Activated CD8-positive, alpha-beta memory T cell treated with anti-CD3 and anti-CD28 coated beads for 36 hours (primary cell): ENCODE data around the gene AMZ2. TPM values are rescaled to one million over a fixed set of nuclear protein-coding genes. Genes with fewer than 3 reads are reported as not detected.
"Not testable (repeated sequence)": the region's sequence is repeated elsewhere in the genome, so short reads cannot be mapped to it uniquely, and the experiment has no call there.

Experiments
- CTCF ChIA-PET: fragments of 350-600 bp; sonication (Branson Sonifier 250); formaldehyde crosslinking; loops from one replicate; lab custom pipeline; 2021; ENCODE audit warnings: antibody characterized with exemption; lab: Charles Lee
- POLR2A ChIA-PET: fragments of 350-600 bp; sonication (Branson Sonifier 250); formaldehyde crosslinking; loops from one replicate; lab custom pipeline; 2021; ENCODE audit warnings: antibody characterized with exemption; lab: Charles Lee
- total RNA-seq, 2 experiments: library from RNA; stranded (reverse); gene quantifications; one replicate each; pipeline ENCODE4 v1.2.3, GENCODE V29; 2021

AMZ2 gene, protein sequence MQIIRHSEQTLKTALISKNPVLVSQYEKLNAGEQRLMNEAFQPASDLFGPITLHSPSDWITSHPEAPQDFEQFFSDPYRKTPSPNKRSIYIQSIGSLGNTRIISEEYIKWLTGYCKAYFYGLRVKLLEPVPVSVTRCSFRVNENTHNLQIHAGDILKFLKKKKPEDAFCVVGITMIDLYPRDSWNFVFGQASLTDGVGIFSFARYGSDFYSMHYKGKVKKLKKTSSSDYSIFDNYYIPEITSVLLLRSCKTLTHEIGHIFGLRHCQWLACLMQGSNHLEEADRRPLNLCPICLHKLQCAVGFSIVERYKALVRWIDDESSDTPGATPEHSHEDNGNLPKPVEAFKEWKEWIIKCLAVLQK
- 100 to 1,000 TPM; 118 to 121 TPM for total RNA-seq

GRCh38 chr17:68247445-68248198 lies at the start of gene AMZ2:
Gene AMZ2 (plus strand): TSS chr17:68248043. CDS start chr17:68250188, 2,145 bp downstream.
- POLR2A ChIA-PET, result interaction anchor here (0.6 to 4.0 kb wide), 19 partner anchors 11 to 884 kb away, joined by 3 to 70 read pairs (median 5); partner anchors contain the start of genes ARSG, KPNA2, SLC16A6 and WIPI1

GRCh38 chr17:68198931-68199836 lies 48.7 kb upstream of the AMZ2 start:
- ChIA-PET POLR2A (interaction anchor here (2.4 kb wide), 1 partner anchor 17 kb away, joined by 16 read pairs; no protein-coding TSS in a partner anchor), CTCF (interaction anchor here (1.0 to 3.5 kb wide), 14 partner anchors 9 to 266 kb away, joined by 3 to 31 read pairs (median 5); partner anchors contain the start of gene AMZ2)

More at GRCh38 chr17:68247445-68248198, at the start of gene AMZ2:
- CTCF ChIA-PET, result interaction anchor here (0.6 to 3.4 kb wide), 17 partner anchors 8 to 598 kb away, joined by 3 to 15 read pairs (median 4); no protein-coding TSS in a partner anchor

DNA sequence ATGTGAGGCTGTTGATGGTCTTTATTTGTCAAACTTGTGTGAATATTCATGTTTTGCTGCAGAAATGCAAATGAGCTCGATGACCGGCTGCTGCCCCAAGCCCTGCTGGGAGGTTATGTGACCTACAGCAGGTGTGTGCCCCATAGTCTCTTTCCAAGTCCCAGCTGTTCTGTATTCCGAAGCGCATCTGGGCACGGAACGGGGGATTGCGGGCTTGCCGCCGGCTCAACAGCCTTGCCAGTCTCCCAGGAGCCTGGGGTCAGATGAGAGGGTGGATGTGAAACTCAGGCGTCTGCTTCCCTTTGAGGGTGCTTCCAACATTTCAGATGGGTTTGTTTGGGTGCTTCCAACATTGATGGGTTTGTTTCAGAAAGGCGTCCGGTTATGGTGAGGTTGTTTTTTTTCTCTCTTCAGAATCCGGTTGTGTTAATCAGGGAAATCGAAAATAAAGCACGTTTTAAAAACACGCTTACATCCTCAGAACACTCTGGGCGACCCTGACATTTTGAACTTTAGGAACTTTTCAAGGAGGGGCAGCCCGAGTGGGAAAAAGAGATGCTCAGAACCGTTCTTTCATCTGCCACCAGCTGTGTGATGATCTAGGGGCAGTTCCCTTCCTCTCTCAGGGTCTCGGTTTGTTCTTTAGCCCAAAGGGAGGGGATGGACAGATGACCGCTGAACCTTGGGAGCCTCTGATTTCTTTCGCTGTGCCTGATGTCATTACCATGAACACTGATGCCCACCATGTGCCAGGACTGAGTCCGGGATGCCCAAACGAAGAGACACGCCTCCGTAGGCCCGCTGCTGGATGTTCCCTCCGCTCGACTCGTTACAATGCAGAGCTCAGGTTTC lies 47.8 kb upstream of the AMZ2 start:
- ChIA-PET POLR2A (interaction anchor here (0.6 to 2.4 kb wide), 3 partner anchors 18 to 238 kb away, joined by 3 to 16 read pairs (median 5); no protein-coding TSS in a partner anchor), CTCF (interaction anchor here (0.8 to 3.5 kb wide), 21 partner anchors 8 to 265 kb away, joined by 3 to 31 read pairs (median 4); partner anchors contain the start of gene AMZ2)

- ChIA-PET CTCF (interaction anchor here (0.6 to 3.5 kb wide), 22 partner anchors 8 to 265 kb away, joined by 3 to 31 read pairs (median 4); partner anchors contain the start of gene AMZ2), POLR2A (interaction anchor here (1.1 to 2.4 kb wide), 2 partner anchors 19 to 55 kb away, joined by 3 to 16 read pairs; no protein-coding TSS in a partner anchor)
Observed at GRCh38 chr17:68200689-68201417, 47.0 kb upstream of the AMZ2 start.

- CTCF ChIA-PET, result interaction anchor here (0.6 to 3.5 kb wide), 15 partner anchors 9 to 253 kb away, joined by 3 to 31 read pairs (median 4); partner anchors contain the start of gene AMZ2
- POLR2A ChIA-PET, result not testable (repeated sequence)
Observed at GRCh38 chr17:68201418-68201771, 46.4 kb upstream of the AMZ2 start.

GRCh38 chr17:68202321-68202720 lies 45.5 kb upstream of the AMZ2 start:
- CTCF ChIA-PET, POLR2A ChIA-PET: not testable (repeated sequence)

- POLR2A ChIA-PET, result interaction anchor here (0.9 to 3.4 kb wide), 5 partner anchors 21 to 88 kb away, joined by 3 to 24 read pairs (median 8); partner anchors contain the start of gene AMZ2
Observed at GRCh38 chr17:68204736-68205135, 43.1 kb upstream of the AMZ2 start.

DNA sequence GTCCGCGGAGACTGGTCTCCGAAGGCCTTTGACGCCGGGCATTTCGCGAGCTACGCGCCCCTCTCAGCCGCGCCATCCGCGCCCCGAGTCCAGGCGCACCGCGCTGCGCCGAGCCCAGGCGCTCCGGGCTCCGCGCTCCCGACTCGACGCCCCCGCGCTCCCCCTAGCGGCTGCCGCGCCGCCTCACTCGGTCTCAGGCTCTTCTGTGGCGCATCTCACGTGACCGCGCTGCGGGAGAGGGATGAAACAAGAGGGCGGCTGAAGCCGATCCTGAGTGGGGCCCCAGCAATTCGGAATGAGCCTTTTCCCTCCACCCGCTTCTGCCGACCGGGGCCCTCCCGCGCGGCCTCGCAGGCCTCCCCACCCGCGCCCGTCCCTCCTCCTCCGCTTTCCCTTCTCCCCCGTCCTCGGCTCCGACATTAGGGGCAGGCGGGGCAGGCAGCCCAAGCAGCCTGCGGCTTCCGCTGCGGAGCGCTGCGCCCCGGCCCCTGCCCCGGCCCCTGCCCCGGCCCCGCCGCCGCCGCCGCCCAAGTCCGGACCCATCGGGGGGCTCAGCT lies 42.5 kb upstream of the AMZ2 start:
- ChIA-PET POLR2A (interaction anchor here (0.9 to 3.4 kb wide), 9 partner anchors 22 to 254 kb away, joined by 3 to 24 read pairs (median 4); partner anchors contain the start of genes AMZ2, ARSG and SLC16A6), CTCF (interaction anchor here (1.1 to 2.4 kb wide), 9 partner anchors 14 to 46 kb away, joined by 3 to 13 read pairs (median 4); partner anchors contain the start of gene AMZ2)

More at GRCh38 chr17:68204736-68205135, 43.1 kb upstream of the AMZ2 start:
- CTCF ChIA-PET, result interaction anchor here (1.1 to 2.4 kb wide), 8 partner anchors 15 to 46 kb away, joined by 3 to 13 read pairs (median 4); partner anchors contain the start of gene AMZ2

DNA sequence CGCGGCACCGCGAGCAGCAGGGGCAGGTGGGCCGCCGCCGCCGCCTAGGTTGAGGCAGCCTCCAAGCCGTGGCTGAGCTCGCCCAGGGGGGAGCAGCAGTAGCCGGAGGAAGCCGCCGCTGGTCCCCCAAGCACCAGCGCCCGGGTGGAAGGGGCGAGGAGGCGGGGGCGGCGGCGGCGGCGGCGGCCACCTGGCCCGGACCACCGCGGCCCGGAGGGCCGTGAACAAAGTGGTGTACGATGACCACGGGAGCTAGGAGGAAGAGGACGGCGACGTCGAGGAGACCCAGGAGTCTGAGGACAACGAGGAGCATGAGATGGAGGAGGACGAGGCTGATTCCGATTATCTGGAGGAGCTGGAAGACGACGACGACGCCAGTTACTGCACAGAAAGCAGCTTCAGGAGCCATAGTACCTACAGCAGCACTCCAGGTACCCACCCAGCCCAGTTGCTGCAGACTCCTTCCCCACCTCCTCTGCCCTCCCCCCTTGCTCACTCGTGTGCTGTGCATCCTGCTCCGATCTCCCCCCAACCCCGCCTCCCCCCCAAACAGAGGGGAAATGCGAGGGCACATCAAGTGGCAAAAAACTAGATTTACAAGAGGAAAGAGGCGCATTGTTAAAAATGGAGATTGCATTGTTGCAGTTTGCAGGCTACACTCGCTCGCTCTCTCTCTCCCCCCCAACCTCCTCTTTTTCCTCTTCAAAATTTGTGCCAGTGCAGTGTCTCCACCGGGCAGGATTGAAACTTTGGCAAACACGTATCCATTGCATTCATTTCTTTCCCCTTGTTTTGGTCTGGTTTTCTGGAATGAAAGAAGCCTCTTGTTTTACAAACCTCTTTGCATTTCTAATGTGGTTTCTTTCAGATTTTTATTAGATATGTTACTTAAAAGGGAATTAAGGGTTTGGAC lies 41.8 kb upstream of the AMZ2 start:
- ChIA-PET POLR2A (interaction anchor here (0.5 to 3.4 kb wide), 10 partner anchors 22 to 314 kb away, joined by 3 to 24 read pairs (median 4); partner anchors contain the start of genes AMZ2, ARSG and SLC16A6), CTCF (interaction anchor here (0.7 to 2.4 kb wide), 8 partner anchors 13 to 53 kb away, joined by 3 to 13 read pairs (median 4); partner anchors contain the start of gene AMZ2)

DNA sequence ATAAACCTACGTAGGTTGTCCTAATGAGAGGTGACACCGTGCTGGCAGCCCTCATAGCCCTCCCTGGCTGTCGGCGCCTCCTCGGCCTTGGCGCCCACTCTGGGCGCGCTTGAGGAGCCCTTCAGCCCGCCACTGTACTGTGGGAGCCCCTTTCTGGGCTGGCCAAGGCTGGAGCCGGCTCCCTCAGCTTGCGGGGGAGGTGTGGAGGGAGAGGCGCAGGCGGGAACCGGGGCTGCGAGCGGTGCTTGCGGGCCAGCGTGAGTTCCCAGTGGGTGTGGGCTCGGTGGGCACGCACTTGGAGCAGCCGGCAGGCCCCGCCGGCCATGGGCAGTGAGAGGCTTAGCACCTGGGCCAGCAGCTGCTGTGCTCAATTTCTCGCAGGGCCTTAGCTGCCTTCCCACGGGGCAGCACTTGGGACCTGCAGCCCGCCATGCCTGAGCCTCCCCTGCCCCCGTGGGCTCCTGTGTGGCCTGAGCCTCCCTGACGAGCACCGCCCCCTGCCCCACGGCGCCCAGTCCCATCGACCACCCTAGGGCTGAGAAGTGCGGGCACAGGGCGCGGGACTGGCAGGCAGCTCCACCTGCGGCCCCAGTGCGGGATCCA lies 40.1 kb upstream of the AMZ2 start:
- CTCF ChIA-PET, result no interaction called here
- POLR2A ChIA-PET, result interaction anchor here (0.5 to 0.6 kb wide), 2 partner anchors 10 to 25 kb away, joined by 3 to 5 read pairs; no protein-coding TSS in a partner anchor

GRCh38 chr17:68208651-68209050 lies 39.2 kb upstream of the AMZ2 start:
- CTCF ChIA-PET, POLR2A ChIA-PET: not testable (repeated sequence)

DNA sequence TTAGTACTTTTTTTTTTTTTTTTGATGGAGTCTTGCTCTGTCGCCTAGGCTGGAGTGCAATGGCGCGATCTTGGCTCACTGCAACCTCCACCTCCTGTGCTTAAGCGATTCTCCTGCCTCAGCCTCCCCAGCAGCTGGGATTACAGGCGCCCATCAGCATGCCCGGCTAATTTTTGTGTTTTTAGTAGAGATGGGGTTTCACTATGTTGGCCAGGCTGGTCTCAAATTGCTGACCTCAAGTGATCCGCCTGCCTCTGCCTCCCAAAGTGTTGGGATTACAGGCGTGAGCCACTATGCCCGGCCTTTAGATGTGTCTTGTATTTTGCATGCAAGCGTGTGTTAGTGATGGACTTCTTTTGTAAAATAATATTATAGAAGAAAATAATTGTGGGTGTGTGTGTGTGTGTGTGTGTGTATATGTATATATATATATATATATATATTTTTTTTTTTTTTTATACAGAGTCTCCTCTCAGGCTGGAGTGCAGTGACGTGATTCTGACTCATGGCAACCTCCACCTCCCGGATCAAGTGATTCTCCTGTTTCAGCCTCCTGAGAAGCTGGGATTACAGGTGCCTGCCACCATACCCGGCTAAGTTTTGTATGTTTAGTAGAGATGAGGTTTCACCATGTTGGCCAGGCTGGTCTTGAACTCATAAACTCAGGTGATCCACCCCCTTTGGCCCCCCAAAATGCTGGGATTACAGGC lies 38.5 kb upstream of the AMZ2 start:
- POLR2A ChIA-PET, CTCF ChIA-PET: not testable (repeated sequence)

DNA sequence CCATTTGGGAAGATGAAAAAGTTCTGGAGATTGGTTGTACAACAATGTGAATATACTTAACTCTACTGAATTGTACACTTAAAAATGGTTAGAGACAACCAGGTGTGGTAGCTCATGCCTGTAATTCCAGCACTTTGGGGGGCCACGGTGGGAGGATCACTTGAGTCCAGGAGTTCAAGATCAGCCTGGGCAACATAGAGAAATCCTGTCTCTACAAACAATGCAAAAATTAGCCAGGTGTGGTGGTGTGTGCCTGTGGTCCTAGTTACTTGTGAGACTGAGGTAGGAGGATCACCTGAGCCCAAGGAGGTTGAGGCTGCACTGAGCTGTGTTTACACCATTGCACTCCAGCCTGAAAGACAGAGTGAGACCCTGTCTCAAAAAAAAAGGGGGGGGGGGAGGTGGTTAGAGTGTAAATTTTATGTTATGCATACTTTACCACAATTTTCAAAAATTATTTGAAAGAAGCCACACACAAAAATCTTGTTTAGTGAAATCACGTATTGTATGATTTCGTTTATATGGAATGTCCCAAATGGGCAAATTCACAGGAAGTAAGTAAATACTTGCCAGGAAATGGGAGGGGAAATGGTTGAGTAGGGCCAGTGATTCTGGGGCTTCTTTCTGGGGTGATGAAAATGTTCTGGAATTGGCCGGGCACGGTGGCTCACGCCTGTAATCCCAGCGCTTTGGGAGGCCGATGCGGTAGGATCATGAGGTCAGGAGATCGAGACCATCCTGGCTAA lies 37.1 kb upstream of the AMZ2 start:
- POLR2A ChIA-PET, result no interaction called here

More for the DNA sequence above, 37.1 kb upstream of the AMZ2 start:
- CTCF ChIA-PET, result no interaction called here
